ENCODE results near the gene C19orf18. TPM values are rescaled to one million over a fixed set of nuclear protein-coding genes. Genes with fewer than 3 reads are reported as not detected.

The C19orf18 gene
- total RNA-seq, 1 experiment from 2014 or later: 0.40 TPM

DNA sequence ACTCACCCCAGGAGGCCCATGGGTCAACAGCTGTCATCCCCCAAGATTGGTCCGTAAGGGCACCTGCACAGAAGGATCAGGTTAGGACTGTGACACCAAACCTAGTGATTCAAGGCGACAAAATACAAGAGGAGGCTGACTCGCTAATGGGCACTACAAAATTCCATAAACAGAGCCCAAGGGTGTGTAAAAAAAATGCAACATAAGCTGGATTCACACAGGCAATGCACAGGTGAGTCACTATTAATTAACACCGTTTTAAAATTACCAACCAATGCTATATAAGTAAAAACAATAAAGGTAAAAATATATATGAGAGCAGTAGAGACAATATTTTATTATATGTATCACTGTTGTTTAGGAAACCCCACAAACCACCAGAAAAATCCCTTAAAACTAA lies 26.3 kb upstream of the C19orf18 start:
- peaks cover 8% of the 10 kb centered on the region; the same call in 1 of the 2 replicates for H3K4me1 ChIP-seq (ENCODE audit: insufficient read depth, low read length)
- H2AFZ ChIP-seq (ENCODE audit: low read length): no peak overlapping the region
- H3K4me3 ChIP-seq (ENCODE audit: low read length): peak overlapping the region; percentile 86
- H3K27ac ChIP-seq (ENCODE audit: low read length): no peak overlapping the region
- no peak for DNase-seq
- no peaks in the 10 kb centered on the region for H3F3A ChIP-seq (ENCODE audit: low read length, unreplicated experiment)
- no peak for ATAC-seq
- no peaks in the 10 kb centered on the region for H3K9me2 ChIP-seq (replicated peaks; ENCODE audit: low read length)
- no peak overlapping the region for H3K9ac ChIP-seq (ENCODE audit: low read length)
- H3K4me2 ChIP-seq (ENCODE audit: low read length): no peak overlapping the region
- TF ChIP-seq CTCF (conservative IDR thresholded peaks at IDR 0.05; ENCODE audit: low read depth, low read length) (no peak), EZH2phosphoT487 (IDR thresholded peaks at IDR 0.05; ENCODE audit: borderline replicate concordance, low read length) (no peak), EZH2 (IDR thresholded peaks at IDR 0.05; ENCODE audit: low read length, unreplicated experiment) (no peak)
- H3K36me3 ChIP-seq (ENCODE audit: low read depth, low read length): peaks cover 83% of the 10 kb centered on the region
- intact Hi-C loops (cut with micrococcal nuclease): no loop called here
- CTCF ChIA-PET: no interaction called here
- POLR2A ChIA-PET (ENCODE audit: unreplicated experiment): no interaction called here
- no peaks in the 10 kb centered on the region for H4K20me1 ChIP-seq (ENCODE audit: low read length)
- H3K79me2 ChIP-seq (ENCODE audit: low read length): peaks cover 15% of the 10 kb centered on the region
- peaks cover 83% of the 10 kb centered on the region for H3K9me3 ChIP-seq (ENCODE audit: low read length)
- no TSS peak for BruUV-seq (replicated peaks)
- no peaks in the 10 kb centered on the region for H3K27me3 ChIP-seq (ENCODE audit: low read length)

DNA sequence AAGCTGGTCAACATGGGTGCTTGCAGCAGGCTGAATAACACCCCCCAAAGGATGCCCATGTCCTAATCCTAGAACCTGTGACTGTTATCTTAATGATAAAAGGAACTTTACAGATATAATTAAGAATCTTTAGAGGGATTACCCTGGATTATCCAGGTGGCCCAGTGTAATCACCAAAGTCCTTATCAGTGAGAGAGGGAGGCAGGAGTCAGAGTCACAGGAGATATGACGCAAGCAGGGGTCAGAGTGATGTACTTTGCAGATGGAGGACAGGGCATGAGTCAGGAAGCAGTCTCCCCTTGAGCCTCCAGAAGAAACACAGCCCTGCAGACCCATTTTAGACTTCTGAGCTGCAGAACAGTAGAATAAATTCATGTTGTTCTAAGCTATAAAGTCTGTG lies 18.5 kb upstream of the C19orf18 start:
- peaks cover 78% of the 10 kb centered on the region for H3K9me3 ChIP-seq (ENCODE audit: low read length)
- no peaks in the 10 kb centered on the region for H3K4me1 ChIP-seq (ENCODE audit: insufficient read depth, low read length)
- no peaks in the 10 kb centered on the region for H3F3A ChIP-seq (ENCODE audit: low read length, unreplicated experiment)
- DNase-seq (no peak), ATAC-seq (no peak)
- H3K27ac ChIP-seq (ENCODE audit: low read length): no peak overlapping the region
- H3K27me3 ChIP-seq (ENCODE audit: low read length): no peaks in the 10 kb centered on the region
- H4K20me1 ChIP-seq (ENCODE audit: low read length): no peaks in the 10 kb centered on the region
- H3K9ac ChIP-seq (ENCODE audit: low read length): no peak overlapping the region
- H2AFZ ChIP-seq (ENCODE audit: low read length): no peak overlapping the region
- POLR2A ChIA-PET (ENCODE audit: unreplicated experiment): no interaction called here
- no TSS peak for BruUV-seq (replicated peaks)
- intact Hi-C loops (cut with micrococcal nuclease): no loop called here
- H3K36me3 ChIP-seq (ENCODE audit: low read depth, low read length): peaks cover 82% of the 10 kb centered on the region
- CTCF ChIA-PET: no interaction called here
- TF ChIP-seq CTCF (conservative IDR thresholded peaks at IDR 0.05; ENCODE audit: low read depth, low read length) (no peak), EZH2phosphoT487 (IDR thresholded peaks at IDR 0.05; ENCODE audit: borderline replicate concordance, low read length) (no peak), EZH2 (IDR thresholded peaks at IDR 0.05; ENCODE audit: low read length, unreplicated experiment) (no peak)
- no peaks in the 10 kb centered on the region for H3K79me2 ChIP-seq (ENCODE audit: low read length)
- H3K9me2 ChIP-seq (replicated peaks; ENCODE audit: low read length): no peaks in the 10 kb centered on the region
- H3K4me3 ChIP-seq (ENCODE audit: low read length): no peak overlapping the region
- no peak overlapping the region for H3K4me2 ChIP-seq (ENCODE audit: low read length)

DNA sequence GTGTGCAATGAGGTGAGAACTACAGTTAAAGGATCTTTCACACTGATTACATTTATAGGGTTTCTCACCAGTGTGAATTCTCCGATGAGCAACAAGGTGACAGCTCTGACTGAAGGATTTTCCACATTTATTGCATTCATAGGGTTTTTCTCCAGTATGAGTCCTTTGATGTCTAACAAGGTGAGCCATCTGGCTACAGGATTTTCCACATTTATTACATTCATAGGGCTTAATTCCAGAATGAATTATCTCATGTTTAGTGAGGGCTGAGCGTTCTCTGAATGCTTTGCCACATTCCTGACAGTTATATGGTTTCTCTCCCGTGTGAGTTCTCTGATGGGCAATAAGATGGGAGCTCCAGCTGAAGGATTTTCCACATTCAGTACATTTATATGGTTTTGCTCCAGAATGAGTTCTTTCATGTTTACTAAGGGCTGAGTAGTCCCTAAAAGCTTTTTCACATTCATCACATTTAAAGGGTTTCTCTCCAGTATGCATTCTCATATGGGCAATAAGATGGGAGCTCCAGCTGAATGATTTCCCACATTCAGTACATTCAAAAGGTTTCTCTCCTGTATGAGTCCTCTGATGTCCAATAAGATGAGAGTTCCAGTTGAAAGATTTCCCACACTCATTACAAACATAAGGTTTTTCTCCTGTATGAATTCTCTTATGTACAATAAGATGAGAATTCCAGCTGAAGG lies 4.4 kb upstream of the C19orf18 start:
- ChIA-PET CTCF (no interaction called here), POLR2A (ENCODE audit: unreplicated experiment) (no interaction called here)
- Histone ChIP-seq H3K27ac (ENCODE audit: low read length) (no peak overlapping the region), H3K4me1 (ENCODE audit: insufficient read depth, low read length) (no peaks in the 10 kb centered on the region), H3K36me3 (ENCODE audit: low read depth, low read length) (peaks cover 73% of the 10 kb centered on the region), H3K79me2 (ENCODE audit: low read length) (no peaks in the 10 kb centered on the region), H4K20me1 (ENCODE audit: low read length) (no peaks in the 10 kb centered on the region), H3K4me2 (ENCODE audit: low read length) (no peak overlapping the region), H3K9ac (ENCODE audit: low read length) (no peak overlapping the region), H3K9me3 (ENCODE audit: low read length) (peaks cover 91% of the 10 kb centered on the region), H2AFZ (ENCODE audit: low read length) (no peak overlapping the region), H3K27me3 (ENCODE audit: low read length) (no peaks in the 10 kb centered on the region), H3K4me3 (ENCODE audit: low read length) (no peak overlapping the region; the same call in 1 of the 2 replicates), H3K9me2 (replicated peaks; ENCODE audit: low read length) (no peaks in the 10 kb centered on the region), H3F3A (ENCODE audit: low read length, unreplicated experiment) (no peaks in the 10 kb centered on the region)
- ATAC-seq (no peak), DNase-seq (peak; percentile 7)
- no TSS peak for BruUV-seq (replicated peaks)
- TF ChIP-seq CTCF (conservative IDR thresholded peaks at IDR 0.05; ENCODE audit: low read depth, low read length) (no peak), EZH2phosphoT487 (IDR thresholded peaks at IDR 0.05; ENCODE audit: borderline replicate concordance, low read length) (no peak), EZH2 (IDR thresholded peaks at IDR 0.05; ENCODE audit: low read length, unreplicated experiment) (no peak)
- intact Hi-C loops (cut with micrococcal nuclease): no loop called here

Data from PC-3 (cell line).